GM21515 (cell line): ENCODE measurements around the gene KMT2A.
"Not testable (repeated sequence)": the region's sequence is repeated elsewhere in the genome, so short reads cannot be mapped to it uniquely, and the experiment has no call there.

Experiments used
- ATAC-seq: cut with Tn5 transposase; IDR thresholded peaks from one replicate; pipeline ENCODE4 v1.9.1; 2021; ENCODE audit not compliant: unreplicated experiment

KMT2A gene

DNA sequence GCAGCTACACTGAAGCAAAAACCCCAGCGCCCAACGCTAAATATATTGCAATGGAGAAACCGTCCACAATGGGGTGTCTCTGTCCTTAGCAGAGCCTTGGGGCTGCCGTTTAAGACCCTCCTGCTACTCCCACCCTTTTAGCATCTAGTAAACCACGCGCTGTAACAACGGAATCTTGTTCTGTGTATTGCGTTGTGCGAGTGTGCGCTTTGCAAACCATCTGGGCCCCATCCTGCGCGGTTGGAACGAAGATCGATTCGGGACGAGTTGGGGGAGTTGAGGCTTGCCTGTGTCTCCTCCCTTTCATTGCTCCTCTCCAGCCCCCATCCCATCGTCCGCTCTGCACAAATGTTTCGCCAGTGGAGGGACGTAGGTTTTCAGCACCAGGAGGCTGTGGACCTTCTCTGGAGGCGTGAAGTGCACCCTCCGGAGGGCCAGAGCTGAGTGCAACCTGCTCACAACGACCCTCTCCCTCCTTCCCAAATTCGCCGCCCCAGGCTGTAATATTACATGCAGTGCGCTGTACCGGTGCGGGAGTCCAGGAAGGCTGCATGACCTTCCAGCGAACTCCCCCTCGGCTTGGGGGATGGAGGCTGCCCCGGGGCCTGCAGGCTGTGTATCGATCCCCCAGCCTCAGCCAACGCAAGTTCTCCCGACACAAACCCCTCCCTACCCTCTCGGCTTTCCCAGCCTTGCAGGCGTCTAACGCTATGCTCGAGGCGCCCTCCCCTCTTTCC lies 1.6 kb upstream of the KMT2A start:
- no peak for ATAC-seq

DNA sequence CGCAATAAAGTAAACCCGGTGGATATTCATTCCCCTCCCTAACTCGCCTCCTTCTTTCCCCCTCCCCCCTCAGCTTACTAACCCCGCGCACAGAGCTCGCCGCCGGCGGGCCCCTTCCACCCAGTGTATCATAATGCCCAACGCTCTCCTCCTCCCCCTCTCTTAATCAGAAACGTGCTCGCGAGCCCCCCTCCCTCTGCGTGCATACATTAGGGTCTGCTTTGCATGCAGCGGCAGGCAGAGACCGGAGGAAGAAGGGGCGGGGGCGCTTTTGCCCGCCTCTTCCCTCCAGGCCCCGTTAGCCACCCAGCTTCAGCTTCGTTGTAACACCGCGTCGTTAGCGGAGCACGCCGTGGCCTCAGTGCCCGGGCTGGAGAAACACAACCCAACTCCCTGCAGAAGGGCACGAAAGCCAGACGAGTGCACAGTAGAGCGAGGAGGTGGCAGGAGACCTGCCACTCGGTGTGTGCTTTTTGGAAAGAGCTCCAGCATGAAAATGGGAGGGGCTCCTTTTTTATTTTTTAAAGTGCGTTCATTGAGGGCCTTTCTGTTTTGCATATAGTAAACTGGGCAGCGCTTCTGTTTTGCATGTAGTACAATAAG lies 901 bp upstream of the KMT2A start:
- ATAC-seq = peak; percentile 25

GRCh38 chr11:118436639-118437207 lies 431 bp downstream of the KMT2A start:
- ATAC-seq = peak; percentile 18

- ATAC-seq = no peak
Measured at GRCh38 chr11:118437208-118438125, 1.2 kb downstream of the KMT2A start.

DNA sequence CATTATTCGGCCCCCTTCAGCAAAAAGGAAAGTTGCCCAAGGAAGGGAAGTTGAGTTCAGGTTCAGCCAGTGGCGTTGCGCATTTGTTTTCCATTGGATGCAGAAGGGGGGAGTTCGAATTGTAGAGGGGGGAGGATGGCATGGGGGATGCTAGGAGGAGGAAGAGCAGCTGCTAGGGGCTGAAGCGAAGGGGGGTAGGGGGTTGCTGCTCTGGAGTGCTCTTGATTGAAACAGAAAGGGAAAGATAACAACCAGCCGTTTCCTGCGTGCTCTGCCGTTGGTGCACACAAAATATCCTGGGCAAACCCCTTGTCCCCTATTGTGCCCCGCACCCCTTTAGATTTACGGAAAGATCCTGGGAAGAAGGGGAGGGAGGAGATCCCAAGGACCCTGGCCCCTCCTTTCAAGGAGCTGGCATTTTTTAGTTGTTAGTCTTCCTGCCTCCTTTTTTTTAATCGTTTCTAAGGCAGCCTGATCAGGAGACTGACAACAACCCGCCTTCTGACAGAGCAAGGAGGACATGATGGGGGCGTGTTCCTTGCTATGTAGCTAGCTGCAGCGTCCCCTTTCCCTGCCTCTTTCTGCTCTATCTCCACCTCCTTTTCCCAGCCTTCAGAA lies 2.1 kb downstream of the KMT2A start:
- no peak for ATAC-seq

- no peak for ATAC-seq
Measured at GRCh38 chr11:118439646-118440045, 3.4 kb downstream of the KMT2A start.

DNA sequence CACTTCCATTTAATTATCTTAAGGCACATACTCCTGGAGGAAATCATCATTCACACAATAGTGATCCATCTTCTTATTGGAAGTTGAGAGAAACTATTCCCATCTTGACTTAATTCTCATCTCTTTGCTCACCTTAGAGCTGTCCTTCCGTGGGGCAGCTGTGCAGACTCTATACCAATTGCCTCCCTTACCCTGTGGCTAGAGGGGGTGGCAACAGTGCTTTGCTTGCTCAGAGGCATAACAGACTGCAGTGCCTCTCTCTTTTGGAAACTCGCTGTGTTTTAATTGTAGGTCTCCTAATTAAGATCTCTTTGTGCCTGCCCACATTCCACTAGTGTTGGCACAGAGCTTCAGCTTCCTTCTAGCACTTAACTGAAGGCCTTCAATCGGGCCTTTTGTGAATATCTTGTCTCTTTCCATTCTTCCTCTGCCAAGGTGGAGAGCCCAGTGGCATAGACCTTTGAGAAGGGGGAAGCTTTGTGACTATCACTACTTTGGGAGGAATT lies 5.5 kb downstream of the KMT2A start:
- ATAC-seq = no peak

DNA sequence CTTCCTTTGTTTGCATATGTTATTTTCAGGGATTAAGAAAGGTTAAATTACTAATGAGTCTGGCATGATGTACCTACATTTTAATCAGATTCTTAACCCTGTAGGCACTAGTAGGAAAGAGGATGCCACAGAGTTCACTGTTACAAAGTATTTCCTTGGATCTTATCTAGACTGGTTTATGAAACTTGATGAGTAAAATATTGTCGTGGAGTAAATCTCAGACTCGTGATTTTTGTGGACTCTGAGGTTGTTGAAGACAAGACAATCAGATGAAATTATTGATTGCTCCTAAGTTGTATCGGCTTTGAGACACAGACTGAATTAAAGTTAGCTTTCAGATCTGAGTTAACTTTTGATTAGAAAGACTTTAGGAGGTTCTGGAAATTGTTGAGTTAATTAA lies 6.0 kb downstream of the KMT2A start:
- no peak for ATAC-seq

- no peak for ATAC-seq
Measured at GRCh38 chr11:118442908-118443589, 6.8 kb downstream of the KMT2A start.

- ATAC-seq = no peak
Measured at GRCh38 chr11:118443590-118444218, 7.4 kb downstream of the KMT2A start.

DNA sequence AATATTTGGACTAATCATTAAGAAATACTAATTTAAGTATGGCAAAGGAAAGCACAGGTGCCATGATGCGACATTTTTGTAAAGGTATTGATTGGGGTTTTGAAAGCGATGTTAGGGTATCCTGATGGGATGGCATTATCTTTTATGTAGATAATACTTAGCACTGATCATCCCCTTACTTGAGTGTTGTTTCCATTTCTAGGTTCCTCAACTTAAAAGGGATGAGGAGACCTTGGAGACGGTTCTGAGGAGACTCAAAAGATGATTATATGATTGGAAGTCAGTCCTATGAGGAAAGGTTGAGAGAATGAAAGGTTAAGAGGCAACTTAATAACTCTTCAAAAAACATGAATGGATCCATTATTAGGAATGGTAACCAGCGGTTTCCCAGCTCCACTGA lies 11.1 kb downstream of the KMT2A start:
- no peak for ATAC-seq

DNA sequence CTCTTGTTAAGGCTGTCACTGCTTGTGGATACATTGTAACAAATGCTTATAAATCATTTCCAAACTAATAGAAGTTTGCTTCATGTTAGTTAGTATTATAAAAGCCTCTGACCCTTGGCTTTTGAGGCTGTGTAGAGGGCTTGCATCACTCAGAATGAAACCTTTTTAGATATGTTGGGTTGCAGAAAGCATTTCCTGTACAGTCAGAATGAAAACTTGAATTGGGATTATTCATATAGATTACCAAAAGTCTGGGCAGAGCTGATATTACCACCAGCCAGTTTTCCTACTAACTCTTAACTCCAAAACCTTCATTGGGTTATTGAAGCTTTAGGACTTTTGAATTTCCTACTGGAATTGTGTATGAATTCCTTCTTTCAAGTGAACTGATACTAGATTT lies 12.0 kb downstream of the KMT2A start:
- peak; percentile 66 for ATAC-seq

DNA sequence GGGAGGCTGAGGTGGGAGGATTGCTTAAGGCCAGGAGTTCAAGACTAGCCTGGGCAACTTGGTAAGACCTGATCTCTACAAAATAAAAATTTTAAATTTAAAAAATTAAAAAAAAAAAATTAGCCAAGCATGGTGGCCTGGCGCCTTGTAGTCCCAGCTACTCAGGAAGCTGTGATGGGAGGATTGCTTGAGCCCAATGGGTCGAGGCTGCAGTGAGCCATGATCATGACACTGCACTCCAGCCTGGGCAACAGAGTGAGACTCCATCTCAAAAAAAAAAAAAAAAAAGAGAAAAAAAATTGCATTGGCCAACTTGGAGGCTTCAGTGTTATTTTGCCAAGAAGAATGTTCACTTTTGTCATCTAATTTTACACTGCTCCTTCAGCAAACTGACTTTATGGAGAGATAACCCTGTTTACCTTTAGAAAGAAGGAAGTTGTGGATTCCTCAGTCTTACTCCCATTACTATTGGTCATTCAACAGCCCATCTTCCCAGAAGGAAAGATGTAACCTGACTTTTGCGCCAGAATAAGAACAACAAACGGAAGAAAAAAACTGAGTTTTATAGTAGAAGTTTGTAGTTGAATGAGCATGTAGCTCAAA lies 13.1 kb downstream of the KMT2A start:
- ATAC-seq = no peak

GRCh38 chr11:118450451-118450850 lies 14.2 kb downstream of the KMT2A start:
- ATAC-seq = no peak

DNA sequence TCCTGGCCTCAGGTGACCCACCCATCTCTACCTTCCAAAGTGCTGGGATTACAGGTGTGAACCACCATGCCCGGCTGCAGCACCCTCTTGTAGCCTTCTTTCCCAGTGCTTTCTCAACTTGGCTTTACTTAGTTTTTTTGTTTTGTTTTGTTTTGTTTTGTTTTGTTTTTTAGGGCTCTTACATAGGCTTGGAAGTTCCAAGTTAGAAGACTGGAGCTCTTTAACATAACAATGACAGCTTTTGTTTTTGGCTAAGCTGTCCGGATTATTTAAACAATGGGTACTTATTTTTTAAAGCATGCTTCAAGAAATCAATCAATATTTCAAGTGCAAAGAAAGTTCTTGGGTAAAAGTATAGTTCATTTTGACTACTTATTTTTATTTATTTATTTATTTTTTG lies 25.9 kb downstream of the KMT2A start:
- ATAC-seq = no peak

DNA sequence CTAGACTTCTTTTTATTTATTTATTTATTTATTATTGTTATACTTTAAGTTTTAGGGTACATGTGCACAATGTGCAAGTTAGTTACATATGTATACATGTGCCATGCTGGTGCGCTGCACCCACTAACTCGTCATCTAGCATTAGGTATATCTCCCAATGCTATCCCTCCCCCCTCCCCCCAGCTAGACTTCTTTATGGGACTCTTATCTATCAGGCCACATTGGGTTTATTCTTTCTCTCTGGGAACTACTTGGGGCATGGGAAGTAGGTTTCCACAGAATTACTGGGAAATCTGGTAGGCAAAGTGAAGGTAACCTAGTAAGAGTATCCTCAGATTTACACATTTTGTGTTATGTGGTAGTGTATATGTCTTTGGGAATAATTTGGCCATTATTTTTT lies 32.7 kb downstream of the KMT2A start:
- ATAC-seq = not testable (repeated sequence)

GRCh38 chr11:118471030-118471429 lies 34.7 kb downstream of the KMT2A start:
- ATAC-seq = no peak

DNA sequence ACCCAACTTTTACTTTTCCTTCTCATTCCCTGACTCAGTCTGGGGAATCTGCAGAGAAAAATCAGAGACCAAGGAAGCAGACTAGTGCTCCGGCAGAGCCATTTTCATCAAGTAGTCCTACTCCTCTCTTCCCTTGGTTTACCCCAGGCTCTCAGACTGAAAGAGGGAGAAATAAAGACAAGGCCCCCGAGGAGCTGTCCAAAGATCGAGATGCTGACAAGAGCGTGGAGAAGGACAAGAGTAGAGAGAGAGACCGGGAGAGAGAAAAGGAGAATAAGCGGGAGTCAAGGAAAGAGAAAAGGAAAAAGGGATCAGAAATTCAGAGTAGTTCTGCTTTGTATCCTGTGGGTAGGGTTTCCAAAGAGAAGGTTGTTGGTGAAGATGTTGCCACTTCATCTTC lies 37.2 kb downstream of the KMT2A start:
- no peak for ATAC-seq

DNA sequence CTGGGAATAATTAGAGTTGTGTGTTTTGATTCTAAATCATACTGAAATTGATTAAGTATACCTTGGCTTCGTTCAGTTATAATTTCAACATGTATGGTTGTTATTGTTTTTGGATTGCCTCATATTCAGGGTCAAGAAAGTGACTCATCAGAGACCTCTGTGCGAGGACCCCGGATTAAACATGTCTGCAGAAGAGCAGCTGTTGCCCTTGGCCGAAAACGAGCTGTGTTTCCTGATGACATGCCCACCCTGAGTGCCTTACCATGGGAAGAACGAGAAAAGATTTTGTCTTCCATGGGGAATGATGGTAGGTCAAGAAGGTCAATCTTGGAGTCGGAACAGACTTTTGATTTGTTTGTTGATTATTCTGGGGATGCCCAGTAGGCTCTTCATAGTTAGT lies 40.4 kb downstream of the KMT2A start:
- no peak for ATAC-seq
